HG03196 (cell line): Measurements from ENCODE around the gene SPEN.

Source experiments
- ATAC-seq: cut with Tn5 transposase; IDR thresholded peaks from one replicate; pipeline ENCODE4 v1.9.1; 2021; ENCODE audit not compliant: unreplicated experiment

The SPEN gene

GRCh38 chr1:15933684-15934083 is 86.2 kb downstream of the SPEN start:
- no peak for ATAC-seq

- ATAC-seq: no peak
Observed at GRCh38 chr1:15934211-15935055, 86.9 kb downstream of the SPEN start.

- ATAC-seq: no peak
Observed at GRCh38 chr1:15935056-15935950, 87.8 kb downstream of the SPEN start.

GRCh38 chr1:15936025-15936424 is 88.5 kb downstream of the SPEN start:
- no peak for ATAC-seq

GRCh38 chr1:15937146-15937545 is 89.6 kb downstream of the SPEN start:
- ATAC-seq: no peak

- ATAC-seq: no peak
Observed at GRCh38 chr1:15937706-15938168, 90.2 kb downstream of the SPEN start.

- no peak for ATAC-seq
Observed at GRCh38 chr1:15938628-15939161, 91.2 kb downstream of the SPEN start.

GRCh38 chr1:15939181-15940109 is 91.9 kb downstream of the SPEN start:
- no peak for ATAC-seq

- no peak for ATAC-seq
Observed at GRCh38 chr1:15940110-15941043, 92.9 kb downstream of the SPEN start.

GRCh38 chr1:15941044-15941840 is 93.7 kb downstream of the SPEN start:
- no peak for ATAC-seq

GRCh38 chr1:15941899-15942660 is 94.6 kb downstream of the SPEN start:
- no peak for ATAC-seq

- no peak for ATAC-seq
Observed at GRCh38 chr1:15942661-15943327, 95.3 kb downstream of the SPEN start.

GRCh38 chr1:15943328-15943991 is 96.0 kb downstream of the SPEN start:
- no peak for ATAC-seq

- ATAC-seq: no peak
Observed at GRCh38 chr1:15943992-15944307, 96.4 kb downstream of the SPEN start.

- ATAC-seq: no peak
Observed at GRCh38 chr1:15944308-15945010, 97.0 kb downstream of the SPEN start.
